Vagina (tissue), 2 donors: ENCODE data around the gene ZNF506. TPM values are rescaled to one million over a fixed set of nuclear protein-coding genes. Genes with fewer than 3 reads are reported as not detected.
"Not testable (repeated sequence)": the region's sequence is repeated elsewhere in the genome, so short reads cannot be mapped to it uniquely, and the experiment has no call there.

Experiments
- DNase-seq, 2 donors: peaks; one replicate each; pipeline ENCODE4 v3.0.0-alpha.2; 2017; ENCODE audit errors: extremely low spot score in 2 of 2
- H3K27ac ChIP-seq: fragments of 200-600 bp; sonication (generic); one replicate; pipeline ENCODE4 v1.5.1; 2019
- H3K27me3 ChIP-seq: fragments of 200-600 bp; sonication (generic); one replicate; pipeline ENCODE4 v1.5.1; 2019
- H3K36me3 ChIP-seq, 2 donors: fragments of 200-600 bp; sonication (generic); one replicate each; pipeline ENCODE4 v1.5.1; 2017 to 2019
- H3K4me1 ChIP-seq: fragments of 200-600 bp; sonication (generic); one replicate; pipeline ENCODE4 v1.5.1; 2019
- H3K4me3 ChIP-seq, 2 donors: fragments of 200-600 bp; sonication (generic); 1 replicate in 1 of 2; 2 replicates in 1 of 2; pipeline ENCODE4 v1.5.1; 2016 to 2019
- H3K9me3 ChIP-seq: fragments of 200-600 bp; sonication (generic); one replicate; pipeline ENCODE4 v1.5.1; 2019
- CTCF ChIP-seq, 3 experiments: fragments of 450-650 bp in 2 of 3; fragments of 200-600 bp in 1 of 3; sonication (generic) in 1 of 3; IDR thresholded peaks; one replicate each; pipeline ENCODE4 v1.5.1; 2017 to 2019; ENCODE audit warnings: antibody characterized with exemption in 3 of 3, mild to moderate bottlenecking in 2 of 3, moderate library complexity in 2 of 3
- POLR2A ChIP-seq, 2 donors: fragments of 450-650 bp; IDR thresholded peaks; one replicate each; pipeline ENCODE4 v1.6.1; 2017; ENCODE audit warnings: antibody characterized with exemption in 2 of 2, mild to moderate bottlenecking in 2 of 2, moderate library complexity in 2 of 2
- POLR2AphosphoS5 ChIP-seq, 2 donors: sonication (generic); formaldehyde crosslinking; IDR thresholded peaks; one replicate each; pipeline ENCODE4 v1.9.0; 2017; ENCODE audit warnings: antibody characterized with exemption in 2 of 2, mild to moderate bottlenecking in 2 of 2, low read depth in 1 of 2; ENCODE audit not compliant: insufficient read depth in 1 of 2
- intact Hi-C: fragments of 100-400 bp; cut with DNase I; formaldehyde crosslinking; loops from one replicate; pipeline ENCODE4 v1.15.1; 2023
- total RNA-seq: library from RNA; depleted of rRNA; stranded (reverse); fragments of >200 nt; gene quantifications from one replicate; pipeline ENCODE4 v1.2.3, GENCODE V29; 2016

The ZNF506 gene
- total RNA-seq, 1 donor from 2014 or later = 33.6 TPM

- Histone ChIP-seq H3K4me1 (peaks cover 10% of the 10 kb centered on the region), H3K36me3 (peaks cover 0 to 23% of the 10 kb centered on the region in 2 donors), H3K9me3 (no peaks in the 10 kb centered on the region), H3K27me3 (no peaks in the 10 kb centered on the region), H3K27ac (no peak overlapping the region), H3K4me3 (no peak overlapping the region)
- DNase-seq = no peak
- intact Hi-C loops = no loop called here
- TF ChIP-seq POLR2A (IDR thresholded peaks at IDR 0.05) = no peak
- TF ChIP-seq POLR2AphosphoS5 (IDR thresholded peaks at IDR 0.05; ENCODE audit: insufficient read depth in 1 of 2, low read depth in 1 of 2) = no peak
- TF ChIP-seq CTCF (IDR thresholded peaks at IDR 0.05) = no peak
Measured at GRCh38 chr19:19805480-19805879, 16.1 kb downstream of the ZNF506 start.

DNA sequence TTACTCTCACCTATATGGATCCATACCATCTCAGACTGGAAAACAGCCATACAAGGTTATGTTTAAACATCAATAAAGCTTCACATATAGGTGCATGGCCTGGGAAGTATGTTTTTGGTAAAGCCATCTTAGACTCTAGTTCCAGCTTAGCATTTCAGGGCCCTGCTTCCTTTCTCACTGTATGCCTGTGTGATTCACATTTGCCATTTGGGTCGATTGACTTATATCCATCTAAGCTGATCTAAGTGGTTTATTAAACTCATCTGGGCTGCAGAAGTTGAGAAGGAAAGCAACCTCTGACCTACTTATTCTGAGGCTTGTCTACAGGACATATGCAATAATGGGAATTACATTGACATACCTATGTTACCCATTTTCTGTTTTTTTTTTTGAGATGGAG lies 33.5 kb downstream of the ZNF506 start:
- no peak overlapping the region for H3K27ac ChIP-seq
- no peaks in the 10 kb centered on the region for H3K4me1 ChIP-seq
- H3K27me3 ChIP-seq = no peaks in the 10 kb centered on the region
- no peak overlapping the region for H3K4me3 ChIP-seq
- no peak for TF ChIP-seq POLR2A (IDR thresholded peaks at IDR 0.05)
- TF ChIP-seq CTCF (IDR thresholded peaks at IDR 0.05) = no peak
- TF ChIP-seq POLR2AphosphoS5 (IDR thresholded peaks at IDR 0.05; ENCODE audit: insufficient read depth in 1 of 2, low read depth in 1 of 2) = no peak
- intact Hi-C loops = no loop called here
- DNase-seq = no peak
- peaks cover 0 to 29% of the 10 kb centered on the region in 2 donors for H3K36me3 ChIP-seq
- no peaks in the 10 kb centered on the region for H3K9me3 ChIP-seq

GRCh38 chr19:19785476-19785875 lies 36.1 kb downstream of the ZNF506 start:
- intact Hi-C loops, H3K9me3 ChIP-seq, H3K4me1 ChIP-seq, DNase-seq, H3K27me3 ChIP-seq, H3K27ac ChIP-seq, H3K4me3 ChIP-seq: not testable (repeated sequence)
- H3K36me3 ChIP-seq = peaks cover 0 to 15% of the 10 kb centered on the region in 2 donors

DNA sequence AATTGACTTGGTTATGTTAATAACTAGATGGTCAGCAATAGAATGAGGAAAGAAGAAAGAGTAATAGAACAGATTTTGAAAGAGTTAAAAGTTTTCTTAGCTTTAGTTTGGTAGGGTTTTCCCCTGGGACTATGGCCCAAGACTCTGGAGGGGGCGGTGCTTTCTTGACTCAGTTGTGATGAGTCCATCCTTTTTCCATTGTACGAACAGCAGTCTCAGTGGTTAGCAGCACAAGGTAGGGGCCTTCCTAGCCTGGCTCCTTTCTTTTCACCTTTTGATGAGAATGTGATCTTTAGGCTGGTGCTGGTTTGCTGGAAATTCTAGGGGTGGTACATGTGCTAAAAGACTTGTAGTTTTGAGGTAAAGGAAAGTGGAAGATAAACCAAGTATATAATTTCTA lies 38.8 kb downstream of the ZNF506 start:
- H3K27me3 ChIP-seq = no peaks in the 10 kb centered on the region
- H3K9me3 ChIP-seq = no peaks in the 10 kb centered on the region
- H3K27ac ChIP-seq = no peak overlapping the region
- peaks cover 9% of the 10 kb centered on the region for H3K4me1 ChIP-seq
- intact Hi-C loops = no loop called here
- TF ChIP-seq CTCF (IDR thresholded peaks at IDR 0.05) (no peak), POLR2A (IDR thresholded peaks at IDR 0.05) (no peak), POLR2AphosphoS5 (IDR thresholded peaks at IDR 0.05; ENCODE audit: insufficient read depth in 1 of 2, low read depth in 1 of 2) (no peak)
- no peak overlapping the region for H3K4me3 ChIP-seq
- no peak for DNase-seq
- H3K36me3 ChIP-seq = peaks cover 0 to 4% of the 10 kb centered on the region in 2 donors

- H3K4me1 ChIP-seq = peaks cover 19% of the 10 kb centered on the region
- H3K27me3 ChIP-seq, DNase-seq, H3K27ac ChIP-seq, H3K9me3 ChIP-seq, H3K36me3 ChIP-seq, H3K4me3 ChIP-seq, intact Hi-C loops: not testable (repeated sequence)
Measured at GRCh38 chr19:19781791-19782190, 39.8 kb downstream of the ZNF506 start.

GRCh38 chr19:19778666-19779065 lies 42.9 kb downstream of the ZNF506 start:
- no peak for TF ChIP-seq POLR2AphosphoS5 (IDR thresholded peaks at IDR 0.05; ENCODE audit: insufficient read depth in 1 of 2, low read depth in 1 of 2)
- TF ChIP-seq CTCF (IDR thresholded peaks at IDR 0.05) = no peak
- no peak for TF ChIP-seq POLR2A (IDR thresholded peaks at IDR 0.05)
- Histone ChIP-seq H3K27ac (no peak overlapping the region), H3K36me3 (no peaks in the 10 kb centered on the region), H3K9me3 (no peaks in the 10 kb centered on the region), H3K4me1 (peaks cover 29% of the 10 kb centered on the region), H3K27me3 (no peaks in the 10 kb centered on the region), H3K4me3 (no peak overlapping the region)
- intact Hi-C loops = no loop called here
- DNase-seq = no peak
